H1 (cell line): ENCODE data around the gene HKDC1.

Source experiments
- CTCF ChIP-seq, 3 experiments: IDR thresholded peaks; 1 replicate in 2 of 3; 2 replicates in 1 of 3; pipeline versions ENCODE4 v1.5.1 to v1.6.1; 2011; ENCODE audit warnings: low read length in 3 of 3, mild to moderate bottlenecking in 3 of 3, inconsistent platforms in 2 of 3, low read depth in 1 of 3, moderate library complexity in 1 of 3; ENCODE audit not compliant: insufficient read depth in 1 of 3; ENCODE audit errors: control extremely low read depth in 1 of 3
- EZH2 ChIP-seq: fragments of 200-600 bp; sonication (generic); IDR thresholded peaks from 2 replicates; pipeline ENCODE4 v1.7.1; 2012; ENCODE audit warnings: low read depth, mild to moderate bottlenecking, moderate library complexity, low read length, inconsistent platforms; ENCODE audit not compliant: severe bottlenecking
- POLR2AphosphoS5 ChIP-seq: IDR thresholded peaks from 2 replicates; pipeline ENCODE4 v1.6.1; 2011; ENCODE audit warnings: low read depth, low read length
- RBBP5 ChIP-seq: IDR thresholded peaks from 2 replicates; pipeline ENCODE4 v1.7.1; 2012; ENCODE audit warnings: low read depth, mild to moderate bottlenecking, inconsistent platforms, low read length, moderate library complexity, borderline replicate concordance
- RXRA ChIP-seq: IDR thresholded peaks from 2 replicates; pipeline ENCODE4 v1.6.1; 2011; ENCODE audit warnings: low read depth, mild to moderate bottlenecking, low read length, moderate library complexity; ENCODE audit not compliant: insufficient read depth
- SRF ChIP-seq: IDR thresholded peaks from 2 replicates; pipeline ENCODE4 v1.6.1; 2011; ENCODE audit warnings: mild to moderate bottlenecking, low read depth, low read length, moderate library complexity

GRCh38 chr10:69232736-69233480 lies 12.8 kb downstream of the HKDC1 start:
- no peak for TF ChIP-seq RXRA
- no peak for TF ChIP-seq CTCF (IDR thresholded peaks at IDR 0.05; ENCODE audit: control extremely low read depth in 1 of 3, insufficient read depth in 1 of 3, low read depth in 1 of 3, low read length in 3 of 3)
- TF ChIP-seq SRF, result no peak
- no peak for TF ChIP-seq POLR2AphosphoS5
- no peak for TF ChIP-seq EZH2
- TF ChIP-seq RBBP5, result no peak
